PC-3 (cell line): ENCODE measurements around the gene ODF2L. TPM values are rescaled to one million over a fixed set of nuclear protein-coding genes. Genes with fewer than 3 reads are reported as not detected.

Experiments
- ATAC-seq: fragments of 200-7000 bp; cut with Tn5 transposase; 2 replicates; pipeline ENCODE4 v1.9.1; 2020; ENCODE audit warnings: mild to moderate bottlenecking, moderate library complexity
- Bru-seq: library from RNA; stranded (reverse); fragments of 400-500 nt; gene quantifications from one replicate; lab custom pipeline; 2021; lab: Mats Ljungman, UMichigan
- BruChase-seq, 2 experiments: library from RNA; stranded (reverse); fragments of 400-500 nt; gene quantifications; one replicate each; lab custom pipeline; 2021; lab: Mats Ljungman, UMichigan
- BruUV-seq: library from RNA; stranded (reverse); fragments of 400-500 nt; replicated peaks from 2 replicates; lab custom pipeline; 2021; lab: Mats Ljungman, UMichigan
- CTCF ChIA-PET: fragments of 300-600 bp; sonication (Branson Sonifier 250); formaldehyde crosslinking; loops from one replicate; lab custom pipeline; 2022; ENCODE audit warnings: antibody characterized with exemption; lab: Charles Lee
- POLR2A ChIA-PET: fragments of 300-600 bp; sonication (Branson Sonifier 250); formaldehyde crosslinking; loops from one replicate; lab custom pipeline; 2022; ENCODE audit warnings: antibody characterized with exemption; ENCODE audit not compliant: unreplicated experiment; lab: Charles Lee
- DNase-seq: peaks from one replicate; pipeline ENCODE4 v3.0.0-alpha.2; 2015
- H2AFZ ChIP-seq: fragments of 300-600 bp; sonication (generic); 2 replicates; pipeline ENCODE4 v1.6.0; 2016; ENCODE audit warnings: antibody characterized with exemption, low read length
- H3F3A ChIP-seq: fragments of 300-600 bp; sonication (generic); one replicate; pipeline ENCODE4 v1.6.0; 2017; ENCODE audit warnings: antibody characterized with exemption, low read length, control low read depth, mild to moderate bottlenecking; ENCODE audit not compliant: unreplicated experiment
- H3K27ac ChIP-seq: fragments of 300-600 bp; sonication (generic); 2 replicates; pipeline ENCODE4 v1.5.1; 2016; ENCODE audit warnings: mild to moderate bottlenecking, low read length
- H3K27me3 ChIP-seq: fragments of 300-600 bp; sonication (generic); 2 replicates; pipeline ENCODE4 v1.6.1; 2016; ENCODE audit warnings: low read length, mixed read lengths
- H3K36me3 ChIP-seq: fragments of 300-600 bp; sonication (generic); 2 replicates; pipeline ENCODE4 v1.6.1; 2016; ENCODE audit warnings: low read depth, mixed run types, low read length, mixed read lengths
- H3K4me1 ChIP-seq: fragments of 300-600 bp; sonication (generic); 2 replicates; pipeline ENCODE4 v1.5.1; 2016; ENCODE audit warnings: low read length; ENCODE audit not compliant: insufficient read depth
- H3K4me2 ChIP-seq: fragments of 300-600 bp; sonication (generic); 2 replicates; pipeline ENCODE4 v1.6.0; 2016; ENCODE audit warnings: low read length
- H3K4me3 ChIP-seq: fragments of 300-600 bp; sonication (generic); 2 replicates; pipeline ENCODE4 v1.5.1; 2016; ENCODE audit warnings: mild to moderate bottlenecking, low read length, mixed read lengths
- H3K79me2 ChIP-seq: fragments of 300-600 bp; sonication (generic); 2 replicates; pipeline ENCODE4 v1.6.1; 2017; ENCODE audit warnings: low read length, mixed read lengths
- H3K9ac ChIP-seq: fragments of 300-600 bp; sonication (generic); 2 replicates; pipeline ENCODE4 v1.6.0; 2016; ENCODE audit warnings: mild to moderate bottlenecking, low read length
- H3K9me2 ChIP-seq: fragments of 300-600 bp; sonication (generic); replicated peaks from 2 replicates; pipeline ENCODE4 v1.6.1; 2016; ENCODE audit warnings: mixed run types, low read length, mixed read lengths
- H3K9me3 ChIP-seq: fragments of 300-600 bp; sonication (generic); 2 replicates; pipeline ENCODE4 v1.6.1; 2016; ENCODE audit warnings: low read length, mixed read lengths
- H4K20me1 ChIP-seq: fragments of 300-600 bp; sonication (generic); 2 replicates; pipeline ENCODE4 v1.6.1; 2016; ENCODE audit warnings: low read length, mixed read lengths
- EZH2 ChIP-seq: fragments of 300-600 bp; sonication (generic); IDR thresholded peaks from one replicate; pipeline ENCODE4 v1.6.1; 2017; ENCODE audit warnings: antibody characterized with exemption, mild to moderate bottlenecking, low read length; ENCODE audit not compliant: unreplicated experiment
- EZH2phosphoT487 ChIP-seq: fragments of 300-600 bp; sonication (generic); IDR thresholded peaks from 2 replicates; pipeline ENCODE4 v1.6.1; 2018; ENCODE audit warnings: mild to moderate bottlenecking, antibody characterized with exemption, low read length, borderline replicate concordance
- intact Hi-C: fragments of 100-400 bp; cut with micrococcal nuclease; formaldehyde crosslinking; loops from 2 replicates; pipeline ENCODE4 v1.9.0; 2023
- long read RNA-seq: library from polyadenylated mRNA; unstranded; transcript quantifications from one replicate; pipeline ENCODE4 v2.0.0, GENCODE V29; 2021; ENCODE audit not compliant: unreplicated experiment
- total RNA-seq: library from RNA; depleted of rRNA; stranded (reverse); fragments of >200 nt; gene quantifications from 2 replicates; pipeline ENCODE4 v1.2.3, GENCODE V29; 2014; rRNA removed
- TF ChIP-seq, protein P1 (sequence below): fragments of 300-600 bp; sonication (generic); conservative IDR thresholded peaks from 2 replicates; pipeline ENCODE4 v1.5.1; 2017; ENCODE audit warnings: antibody characterized with exemption, low read depth, mild to moderate bottlenecking, low read length

ODF2L gene
- 18.3 and 21.8 TPM in 2 replicates for total RNA-seq
- percentile 74 among the genes with signal in this experiment for Bru-seq, nascent RNA
- percentile 66 among the genes with signal in this experiment for BruChase-seq, experiment 1, labeled RNA remaining after a 6-hour chase
- BruChase-seq, experiment 2, labeled RNA remaining after a 2-hour chase = percentile 85 among the genes with signal in this experiment
- long read RNA-seq, transcript ODF2L-213 (2 exons, 1,650 nt) = major isoform, 10 of 52 reads
- long read RNA-seq, partial matches to known transcripts = 12 of 52 reads
- long read RNA-seq, other reads (novel, unspliced or antisense) = 27 of 52 reads

- intact Hi-C loops = loop anchor here (2.0 kb wide), 1 partner anchor 35 kb away; no protein-coding TSS in a partner anchor
- Histone ChIP-seq H3K27ac (peak within 1 kb of the TSS; percentile 56), H3F3A (no peaks in the 10 kb centered on the region), H4K20me1 (no peaks in the 10 kb centered on the region), H3K4me1 (peaks cover 22% of the 10 kb centered on the region), H3K79me2 (peaks cover 42% of the 10 kb centered on the region), H2AFZ (peak within 1 kb of the TSS; percentile 96), H3K9me3 (no peaks in the 10 kb centered on the region), H3K36me3 (no peaks in the 10 kb centered on the region), H3K9me2 (no peaks in the 10 kb centered on the region), H3K4me2 (peak within 1 kb of the TSS; percentile 96), H3K9ac (peak within 1 kb of the TSS; percentile 81), H3K27me3 (no peaks in the 10 kb centered on the region), H3K4me3 (peak within 1 kb of the TSS; percentile 95)
- ChIA-PET CTCF (interaction anchor here (0.6 to 1.0 kb wide), 2 partner anchors 308 to 378 kb away, joined by 3 to 4 read pairs; no protein-coding TSS in a partner anchor), POLR2A (interaction anchor here (0.6 kb wide), 3 partner anchors 308 to 689 kb away, joined by 4 read pairs; no protein-coding TSS in a partner anchor)
- peak; percentile 99 for ATAC-seq
- TSS peak; percentile 59 for BruUV-seq
- peak; percentile 84 for DNase-seq
- no peak for TF ChIP-seq EZH2
- TF ChIP-seq EZH2phosphoT487 = no peak
Measured at GRCh38 chr1:86395751-86396497, at the start of gene ODF2L. ODF2L (minus strand) TSS chr1:86396323; CDS start chr1:86387027, 9,296 bp downstream.

GRCh38 chr1:86445919-86446318 lies 49.8 kb upstream of the ODF2L start:
- no peaks in the 10 kb centered on the region for H3K9me2 ChIP-seq
- H3K36me3 ChIP-seq = no peaks in the 10 kb centered on the region
- H3K9me3 ChIP-seq = no peaks in the 10 kb centered on the region
- H4K20me1 ChIP-seq = no peaks in the 10 kb centered on the region
- H3K9ac ChIP-seq = no peak overlapping the region
- ChIA-PET CTCF (no interaction called here), POLR2A (no interaction called here)
- H3K4me1 ChIP-seq = peaks cover 5% of the 10 kb centered on the region
- no peak overlapping the region for H2AFZ ChIP-seq
- no peaks in the 10 kb centered on the region for H3K79me2 ChIP-seq
- no peaks in the 10 kb centered on the region for H3F3A ChIP-seq
- no peak overlapping the region for H3K27ac ChIP-seq
- H3K4me3 ChIP-seq = no peak overlapping the region
- DNase-seq = no peak
- intact Hi-C loops = no loop called here
- H3K4me2 ChIP-seq = no peak overlapping the region
- no peak for ATAC-seq
- BruUV-seq = no TSS peak
- H3K27me3 ChIP-seq = no peaks in the 10 kb centered on the region
- TF ChIP-seq EZH2 (no peak), EZH2phosphoT487 (no peak)
- TF ChIP-seq, protein P1, sequence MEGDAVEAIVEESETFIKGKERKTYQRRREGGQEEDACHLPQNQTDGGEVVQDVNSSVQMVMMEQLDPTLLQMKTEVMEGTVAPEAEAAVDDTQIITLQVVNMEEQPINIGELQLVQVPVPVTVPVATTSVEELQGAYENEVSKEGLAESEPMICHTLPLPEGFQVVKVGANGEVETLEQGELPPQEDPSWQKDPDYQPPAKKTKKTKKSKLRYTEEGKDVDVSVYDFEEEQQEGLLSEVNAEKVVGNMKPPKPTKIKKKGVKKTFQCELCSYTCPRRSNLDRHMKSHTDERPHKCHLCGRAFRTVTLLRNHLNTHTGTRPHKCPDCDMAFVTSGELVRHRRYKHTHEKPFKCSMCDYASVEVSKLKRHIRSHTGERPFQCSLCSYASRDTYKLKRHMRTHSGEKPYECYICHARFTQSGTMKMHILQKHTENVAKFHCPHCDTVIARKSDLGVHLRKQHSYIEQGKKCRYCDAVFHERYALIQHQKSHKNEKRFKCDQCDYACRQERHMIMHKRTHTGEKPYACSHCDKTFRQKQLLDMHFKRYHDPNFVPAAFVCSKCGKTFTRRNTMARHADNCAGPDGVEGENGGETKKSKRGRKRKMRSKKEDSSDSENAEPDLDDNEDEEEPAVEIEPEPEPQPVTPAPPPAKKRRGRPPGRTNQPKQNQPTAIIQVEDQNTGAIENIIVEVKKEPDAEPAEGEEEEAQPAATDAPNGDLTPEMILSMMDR = no peak

- ATAC-seq = no peak
- DNase-seq = no peak
- no peaks in the 10 kb centered on the region for H3K79me2 ChIP-seq
- no peaks in the 10 kb centered on the region for H3K9me2 ChIP-seq
- H3K27me3 ChIP-seq = no peaks in the 10 kb centered on the region
- BruUV-seq = no TSS peak
- no peaks in the 10 kb centered on the region for H3K36me3 ChIP-seq
- H3F3A ChIP-seq = no peaks in the 10 kb centered on the region
- intact Hi-C loops = no loop called here
- ChIA-PET POLR2A (no interaction called here), CTCF (no interaction called here)
- TF ChIP-seq EZH2phosphoT487 (no peak), EZH2 (no peak)
- TF ChIP-seq, protein P1 = no peak
- H3K4me1 ChIP-seq = no peaks in the 10 kb centered on the region
- no peak overlapping the region for H2AFZ ChIP-seq
- no peak overlapping the region for H3K4me2 ChIP-seq
- H4K20me1 ChIP-seq = no peaks in the 10 kb centered on the region
- no peak overlapping the region for H3K27ac ChIP-seq
- H3K9me3 ChIP-seq = no peaks in the 10 kb centered on the region
- H3K4me3 ChIP-seq = no peak overlapping the region
- no peak overlapping the region for H3K9ac ChIP-seq
Measured at GRCh38 chr1:86441997-86442396, 45.9 kb upstream of the ODF2L start.
